HG03460 (cell line): ENCODE results near the gene DDX49.
A peak's percentile ranks its signal among the peaks of the same experiment; 100 is the strongest.

ENCODE experiments used
- ATAC-seq: cut with Tn5 transposase; IDR thresholded peaks from one replicate; pipeline ENCODE4 v1.9.1; 2021; ENCODE audit not compliant: unreplicated experiment

The DDX49 gene

DNA sequence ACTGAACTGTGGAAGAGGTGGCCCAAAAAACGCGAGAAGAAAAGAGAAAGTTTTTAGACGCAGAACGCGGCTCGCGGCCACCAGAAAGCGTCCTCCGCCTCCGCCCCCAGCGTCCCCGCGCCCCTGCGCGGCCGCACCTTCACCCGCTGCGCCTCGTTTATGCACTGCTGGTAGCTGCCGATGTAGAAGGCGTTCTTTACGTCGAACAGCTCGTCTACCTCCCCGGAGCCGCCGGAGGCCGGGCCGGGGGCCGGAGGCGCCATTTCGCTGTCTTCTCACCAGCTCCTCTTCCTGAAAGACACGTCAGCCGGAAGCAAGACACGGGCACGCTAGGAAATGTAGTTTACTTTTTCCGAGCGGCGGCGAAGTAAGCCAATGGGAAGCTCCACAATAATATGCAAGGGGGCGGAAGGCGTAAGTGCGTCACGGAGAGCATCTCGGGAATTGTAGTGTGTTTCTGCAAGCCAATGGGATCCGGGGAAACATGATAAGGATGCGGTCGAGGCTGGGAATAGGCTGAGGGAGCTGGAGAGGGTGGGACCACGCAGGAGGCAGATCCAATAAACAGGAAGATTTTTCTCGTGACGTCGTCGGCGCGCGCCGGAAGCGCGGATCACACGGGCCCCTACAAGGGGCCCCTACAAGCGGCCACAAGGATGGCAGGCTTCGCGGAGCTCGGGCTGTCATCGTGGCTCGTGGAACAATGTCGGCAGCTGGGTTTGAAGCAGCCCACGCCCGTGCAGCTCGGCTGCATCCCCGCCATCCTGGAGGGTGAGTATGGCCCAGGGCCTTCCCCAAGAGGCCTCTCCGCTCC is at the start of gene DDX49, which contains the start of gene COPE:
Gene DDX49, plus strand, starts transcription at position 630 of the 814 bp plus-strand sequence. Its CDS starts 27 bp downstream, at position 657.
Gene COPE, minus strand, starts transcription at position 302 of the 814 bp plus-strand sequence. Its CDS starts 39 bp downstream, at position 263.
- ATAC-seq: peak; percentile 90

GRCh38 chr19:18869781-18870530 is 49.6 kb upstream of the DDX49 start:
- ATAC-seq: no peak

DNA sequence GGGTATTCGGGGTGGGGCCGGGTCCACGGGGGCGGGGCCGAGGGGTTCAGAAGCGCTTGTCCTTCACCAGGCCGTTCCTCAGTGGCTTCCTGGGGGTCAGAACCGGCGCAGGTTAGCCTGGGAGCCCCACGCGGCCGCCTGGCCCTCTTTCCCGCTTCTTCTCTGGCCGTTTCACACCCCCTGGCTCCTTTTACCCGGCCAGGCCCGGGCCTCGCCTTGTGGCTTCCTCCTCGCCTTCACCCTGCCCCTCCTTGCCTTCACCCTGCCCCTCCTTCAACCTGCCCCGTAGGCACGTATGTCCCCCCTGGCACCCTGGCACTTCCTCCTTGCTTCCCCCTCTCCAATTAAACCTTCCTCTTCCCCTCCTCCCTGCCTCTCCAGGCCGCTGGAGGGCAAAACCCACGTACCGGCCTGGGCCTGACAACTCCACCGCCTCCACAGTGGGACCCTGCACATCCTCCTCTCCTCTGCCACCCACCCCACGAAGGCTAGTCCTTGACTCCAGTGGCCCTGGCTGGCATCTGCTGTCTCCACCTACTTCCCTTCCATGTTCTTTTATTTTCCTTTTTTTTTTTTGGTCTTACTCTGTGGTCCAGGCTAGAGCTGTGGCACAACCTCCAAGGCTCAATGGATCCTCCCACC is 48.9 kb upstream of the DDX49 start:
- ATAC-seq: no peak

- no peak for ATAC-seq
Measured at GRCh38 chr19:18871543-18871942, 48.0 kb upstream of the DDX49 start.

GRCh38 chr19:18875726-18876125 is 43.8 kb upstream of the DDX49 start:
- no peak for ATAC-seq

- ATAC-seq: no peak
Measured at GRCh38 chr19:18876865-18877264, 42.6 kb upstream of the DDX49 start.

- ATAC-seq: no peak
Measured at GRCh38 chr19:18878058-18878797, 41.3 kb upstream of the DDX49 start.

GRCh38 chr19:18878858-18879578 is 40.5 kb upstream of the DDX49 start:
- no peak for ATAC-seq

DNA sequence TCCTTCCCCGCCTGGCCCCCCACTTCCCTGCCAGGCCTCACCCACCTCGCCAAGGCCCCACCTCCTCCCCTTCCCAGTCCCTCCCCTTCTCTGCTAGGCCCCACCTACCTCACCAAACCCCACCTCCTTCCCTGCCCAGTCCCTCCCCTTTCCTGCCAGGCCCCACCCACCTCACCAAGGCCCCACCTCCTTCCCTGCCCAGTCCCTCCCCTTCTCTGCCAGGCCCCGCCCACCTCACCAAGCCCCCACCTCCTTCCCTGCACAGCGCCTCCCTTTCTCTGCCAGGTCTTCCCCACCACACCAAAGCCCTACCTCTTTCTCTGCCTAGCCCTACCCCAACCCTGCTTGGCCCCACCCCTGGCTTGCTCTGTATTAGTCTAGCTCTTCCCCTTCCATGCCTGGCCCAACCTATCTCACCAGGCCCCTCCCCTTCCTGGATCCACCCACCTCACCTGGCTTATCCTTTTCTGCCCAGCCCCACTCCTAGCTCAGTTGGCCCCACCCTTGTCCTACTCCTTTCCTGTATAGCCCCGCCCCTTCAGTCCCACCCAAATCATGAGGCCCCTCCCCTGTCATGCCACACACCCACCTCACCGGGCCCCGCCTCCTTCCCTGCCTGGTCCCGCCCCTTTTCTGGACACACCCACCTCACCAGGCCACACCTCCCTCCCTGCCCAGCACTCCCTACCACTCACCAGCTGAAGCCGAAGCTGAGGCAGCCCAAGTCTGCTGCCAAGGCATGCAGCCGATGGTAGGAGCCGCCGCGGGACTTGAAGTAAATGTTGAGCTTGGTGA is 39.7 kb upstream of the DDX49 start:
- no peak for ATAC-seq

DNA sequence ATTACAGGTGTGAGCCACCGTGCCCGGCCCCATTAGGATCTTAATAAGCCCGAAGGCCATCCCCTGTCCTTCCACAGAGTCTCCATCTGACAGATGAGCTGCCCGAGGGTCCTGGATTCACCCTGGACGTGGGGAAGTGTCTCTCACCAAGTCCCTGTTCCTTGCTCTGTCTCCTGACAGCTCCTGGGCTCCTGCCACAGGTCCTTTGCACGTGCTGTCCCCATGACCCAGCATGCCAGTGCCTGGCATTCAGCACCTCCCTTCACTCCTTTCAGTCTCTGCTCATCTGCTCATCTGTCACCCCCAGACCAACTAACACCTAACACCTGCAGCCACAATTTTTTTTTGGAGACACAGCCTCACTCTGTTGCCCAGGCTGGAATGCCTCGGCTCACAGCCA is 38.0 kb upstream of the DDX49 start:
- ATAC-seq: no peak

DNA sequence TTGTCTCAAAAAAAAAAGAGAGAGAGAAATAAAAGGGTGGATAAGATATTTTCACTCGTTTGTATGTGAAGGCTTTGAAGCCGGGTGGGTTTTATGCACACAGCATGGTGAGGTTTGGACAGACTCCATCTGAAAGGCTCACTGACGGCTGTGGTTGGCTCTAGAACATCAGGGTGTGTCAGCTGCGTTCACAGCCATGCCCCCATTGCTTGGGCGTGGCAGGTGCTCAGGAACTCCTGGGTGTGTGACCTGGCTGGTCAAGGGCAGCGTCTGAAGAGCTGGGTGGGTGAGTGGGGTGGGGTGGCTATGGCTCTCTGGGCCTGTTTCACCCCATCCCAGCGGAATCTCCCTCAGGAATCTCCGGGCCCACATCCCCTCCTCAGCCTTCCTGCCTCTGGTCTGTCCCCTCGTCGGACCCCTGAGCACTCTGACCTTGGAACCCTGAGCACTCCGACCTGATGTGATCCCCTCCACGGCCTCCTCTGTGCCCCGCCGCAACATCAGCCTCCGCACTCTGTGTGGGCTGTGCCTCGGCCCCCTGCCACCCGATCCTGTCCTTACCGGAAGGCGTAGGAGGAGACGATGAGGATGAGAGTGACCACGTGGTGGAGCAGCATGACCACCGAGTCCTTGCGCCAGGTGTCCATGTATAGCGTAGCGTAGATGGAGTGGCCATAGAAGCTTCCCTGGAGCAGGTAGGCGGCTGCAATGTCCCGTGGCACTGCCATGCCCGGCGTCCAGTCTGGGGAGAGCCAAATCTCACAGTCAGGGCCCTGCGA is 35.8 kb upstream of the DDX49 start:
- no peak for ATAC-seq

DNA sequence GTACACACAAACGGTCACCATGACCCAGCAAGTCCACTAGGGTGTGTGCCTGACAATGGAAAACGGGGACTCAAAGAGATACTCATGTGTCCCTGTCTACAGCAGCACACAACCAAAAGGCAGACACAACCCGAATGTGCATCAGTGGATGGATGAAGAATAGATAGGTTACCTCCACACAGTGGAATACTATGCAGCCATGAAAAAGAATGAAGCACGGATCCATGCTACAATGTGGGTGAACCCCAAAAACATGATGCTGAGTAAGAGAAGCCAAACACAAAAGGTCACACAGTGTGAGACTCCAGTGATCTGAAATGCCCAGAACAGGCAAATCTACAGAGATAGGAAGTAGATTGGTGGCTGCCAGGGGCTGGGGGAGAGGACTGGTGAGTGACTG is 32.5 kb upstream of the DDX49 start:
- no peak for ATAC-seq

GRCh38 chr19:18889949-18890745 is 29.4 kb upstream of the DDX49 start:
- ATAC-seq: no peak

DNA sequence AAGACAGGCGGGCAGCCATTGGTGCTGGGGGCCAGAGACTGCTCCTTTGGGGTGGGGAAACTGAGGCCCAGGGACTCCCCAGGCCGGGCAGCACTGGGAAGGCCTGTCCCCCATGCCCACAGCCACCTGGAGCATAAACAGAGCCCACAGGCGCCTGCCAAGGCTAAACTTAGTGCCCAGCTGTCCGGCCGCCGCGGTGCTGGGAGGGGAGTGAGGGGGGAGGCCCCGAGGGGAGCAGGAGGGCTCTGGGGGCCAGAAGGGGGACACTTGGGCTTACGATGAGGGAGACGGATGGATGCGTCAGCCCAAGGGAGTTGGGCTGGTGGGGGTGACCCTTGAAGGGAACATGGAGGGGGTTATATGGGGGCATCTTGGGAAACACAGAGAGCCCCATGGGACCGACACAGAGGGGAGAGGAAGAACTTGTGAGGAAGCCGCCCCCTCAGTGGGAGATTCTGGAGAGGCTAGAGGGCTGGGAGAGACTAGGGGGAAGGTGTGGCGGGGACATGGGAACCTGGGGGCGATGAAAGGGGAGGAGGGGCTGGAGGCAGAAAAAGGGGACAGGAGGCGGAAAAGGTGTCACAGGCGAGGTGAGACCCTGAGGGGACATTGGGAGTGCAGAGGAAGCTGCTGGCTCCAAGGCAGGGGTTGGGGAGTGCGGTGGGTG is 25.8 kb upstream of the DDX49 start:
- ATAC-seq: no peak

- ATAC-seq: no peak
Measured at GRCh38 chr19:18894254-18895037, 25.1 kb upstream of the DDX49 start.

GRCh38 chr19:18895038-18895823 is 24.3 kb upstream of the DDX49 start:
- ATAC-seq: no peak
